ENCODE data around the gene TBC1D2B. TPM values are rescaled to one million over a fixed set of nuclear protein-coding genes. Genes with fewer than 3 reads are reported as not detected.

TBC1D2B gene
- total RNA-seq, 1 donor from 2014 or later = 69.3 TPM

GRCh38 chr15:78004919-78005634, 72.4 kb downstream of the TBC1D2B start:
- Mint-ChIP-seq H3K27ac (ENCODE audit: unreplicated experiment) (peak overlapping the region; percentile 11), H3K4me3 (ENCODE audit: unreplicated experiment) (no peak overlapping the region), H3K9me3 (ENCODE audit: unreplicated experiment) (no peaks in the 10 kb centered on the region), H3K4me1 (ENCODE audit: unreplicated experiment) (peaks cover 16% of the 10 kb centered on the region), H3K36me3 (ENCODE audit: unreplicated experiment) (peaks cover 48% of the 10 kb centered on the region), H3K27me3 (ENCODE audit: unreplicated experiment) (no peaks in the 10 kb centered on the region)
- no peak for DNase-seq (ENCODE audit: extremely low spot score, unreplicated experiment)
- TF ChIP-seq CTCF (IDR thresholded peaks at IDR 0.05) = peak; percentile 19

- H3K27ac Mint-ChIP-seq (ENCODE audit: unreplicated experiment) = peak overlapping the region; percentile 41
- no peak for TF ChIP-seq CTCF (IDR thresholded peaks at IDR 0.05)
- H3K36me3 Mint-ChIP-seq (ENCODE audit: unreplicated experiment) = peaks cover 48% of the 10 kb centered on the region
- no peak for DNase-seq (ENCODE audit: extremely low spot score, unreplicated experiment)
- H3K4me1 Mint-ChIP-seq (ENCODE audit: unreplicated experiment) = peaks cover 16% of the 10 kb centered on the region
- H3K9me3 Mint-ChIP-seq (ENCODE audit: unreplicated experiment) = no peaks in the 10 kb centered on the region
- no peaks in the 10 kb centered on the region for H3K27me3 Mint-ChIP-seq (ENCODE audit: unreplicated experiment)
- H3K4me3 Mint-ChIP-seq (ENCODE audit: unreplicated experiment) = no peak overlapping the region
Observed at GRCh38 chr15:78004222-78004727, 73.2 kb downstream of the TBC1D2B start.

- DNase-seq (ENCODE audit: extremely low spot score, unreplicated experiment) = no peak
- peaks cover 51% of the 10 kb centered on the region for H3K36me3 Mint-ChIP-seq (ENCODE audit: unreplicated experiment)
- H3K27ac Mint-ChIP-seq (ENCODE audit: unreplicated experiment) = no peak overlapping the region
- H3K4me3 Mint-ChIP-seq (ENCODE audit: unreplicated experiment) = no peak overlapping the region
- TF ChIP-seq CTCF (IDR thresholded peaks at IDR 0.05) = no peak
- no peaks in the 10 kb centered on the region for H3K27me3 Mint-ChIP-seq (ENCODE audit: unreplicated experiment)
- H3K9me3 Mint-ChIP-seq (ENCODE audit: unreplicated experiment) = no peaks in the 10 kb centered on the region
- H3K4me1 Mint-ChIP-seq (ENCODE audit: unreplicated experiment) = peaks cover 16% of the 10 kb centered on the region
Observed at GRCh38 chr15:78003539-78004008, 73.9 kb downstream of the TBC1D2B start.

GRCh38 chr15:78002996-78003395, 74.5 kb downstream of the TBC1D2B start:
- peaks cover 53% of the 10 kb centered on the region for H3K36me3 Mint-ChIP-seq (ENCODE audit: unreplicated experiment)
- H3K4me3 Mint-ChIP-seq (ENCODE audit: unreplicated experiment) = no peak overlapping the region
- no peak overlapping the region for H3K27ac Mint-ChIP-seq (ENCODE audit: unreplicated experiment)
- no peak for DNase-seq (ENCODE audit: extremely low spot score, unreplicated experiment)
- peaks cover 16% of the 10 kb centered on the region for H3K4me1 Mint-ChIP-seq (ENCODE audit: unreplicated experiment)
- no peaks in the 10 kb centered on the region for H3K27me3 Mint-ChIP-seq (ENCODE audit: unreplicated experiment)
- no peaks in the 10 kb centered on the region for H3K9me3 Mint-ChIP-seq (ENCODE audit: unreplicated experiment)
- no peak for TF ChIP-seq CTCF (IDR thresholded peaks at IDR 0.05)

GRCh38 chr15:78001656-78002055, 75.9 kb downstream of the TBC1D2B start:
- Mint-ChIP-seq H3K9me3 (ENCODE audit: unreplicated experiment) (no peaks in the 10 kb centered on the region), H3K4me1 (ENCODE audit: unreplicated experiment) (peaks cover 25% of the 10 kb centered on the region), H3K36me3 (ENCODE audit: unreplicated experiment) (peaks cover 47% of the 10 kb centered on the region), H3K27me3 (ENCODE audit: unreplicated experiment) (no peaks in the 10 kb centered on the region), H3K27ac (ENCODE audit: unreplicated experiment) (no peak overlapping the region), H3K4me3 (ENCODE audit: unreplicated experiment) (no peak overlapping the region)
- TF ChIP-seq CTCF (IDR thresholded peaks at IDR 0.05) = no peak
- DNase-seq (ENCODE audit: extremely low spot score, unreplicated experiment) = no peak
